ENCODE measurements around the gene ADIPOR2. TPM values are rescaled to one million over a fixed set of nuclear protein-coding genes. Genes with fewer than 3 reads are reported as not detected.

The ADIPOR2 gene
- total RNA-seq, 1 experiment from 2014 or later: 45.3 TPM

DNA sequence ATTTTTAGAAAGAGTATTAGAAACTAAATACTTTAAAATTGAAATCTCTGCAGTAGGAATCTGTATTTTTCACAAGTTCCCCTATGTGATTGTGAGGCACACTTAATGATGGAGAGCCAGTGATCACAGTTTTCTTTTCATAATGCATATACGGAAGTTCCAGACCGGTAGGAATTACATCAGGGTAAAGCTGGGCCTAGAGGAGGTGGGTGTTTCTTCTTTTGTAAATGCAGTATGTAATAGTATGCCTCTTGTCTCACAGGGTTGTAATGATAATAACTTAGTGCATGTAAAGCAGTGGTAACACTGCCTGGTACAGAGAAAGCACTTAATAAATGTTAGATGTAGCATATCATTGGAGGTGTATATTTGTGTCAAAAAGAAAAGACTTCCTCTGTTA is 72.3 kb downstream of the ADIPOR2 start:
- Histone ChIP-seq H2BK120ac (ENCODE audit: low read depth, low read length, poor library complexity, severe bottlenecking) (no peak overlapping the region), H2BK12ac (ENCODE audit: insufficient read length, low read depth, low read length) (no peak overlapping the region), H4K8ac (replicated peaks; ENCODE audit: insufficient read length, low read depth, low read length) (no peak overlapping the region), H3K9me3 (ENCODE audit: control insufficient read depth, low read depth, low read length) (no peaks in the 10 kb centered on the region), H2BK5ac (ENCODE audit: insufficient read length, low read length) (no peak overlapping the region), H3K23ac (ENCODE audit: insufficient read length, low read depth, low read length) (no peak overlapping the region), H4K20me1 (ENCODE audit: control insufficient read depth, insufficient read depth, insufficient read length) (no peaks in the 10 kb centered on the region), H3K18ac (ENCODE audit: insufficient read length, low read depth, low read length) (no peak overlapping the region), H3K14ac (ENCODE audit: insufficient read depth, low read length) (no peak overlapping the region), H4K5ac (ENCODE audit: insufficient read length, low read depth, low read length) (no peak overlapping the region), H3K9ac (ENCODE audit: extremely low read depth, insufficient read length, low read length) (no peak overlapping the region), H3K79me1 (ENCODE audit: insufficient read depth, low read depth, low read length, poor library complexity, severe bottlenecking) (no peaks in the 10 kb centered on the region), H4K91ac (ENCODE audit: insufficient read length, low read depth, low read length) (no peak overlapping the region), H2AFZ (ENCODE audit: low read length) (no peak overlapping the region), H3K27me3 (ENCODE audit: insufficient read depth, low read length) (no peaks in the 10 kb centered on the region), H2BK20ac (ENCODE audit: low read depth, low read length, poor library complexity, severe bottlenecking) (no peak overlapping the region), H3K4ac (ENCODE audit: low read depth, low read length) (no peak overlapping the region), H3K79me2 (ENCODE audit: insufficient read depth, low read length) (peaks cover 2% of the 10 kb centered on the region; the same call in 1 of the 2 replicates), H3K4me1 (ENCODE audit: insufficient read depth, low read length) (no peaks in the 10 kb centered on the region), H3K23me2 (ENCODE audit: insufficient read length, low read depth, low read length, poor library complexity, severe bottlenecking) (no peaks in the 10 kb centered on the region), H3K4me2 (ENCODE audit: insufficient read depth, insufficient read length, low read length) (no peak overlapping the region), H3T11ph (ENCODE audit: low read length) (no peak overlapping the region), H3K56ac (ENCODE audit: insufficient read length, low read depth, low read length) (no peak overlapping the region), H2AK5ac (ENCODE audit: insufficient read length, low read length) (no peak overlapping the region), H2BK15ac (ENCODE audit: low read depth, low read length) (no peak overlapping the region), H3K27ac (ENCODE audit: insufficient read length, low read depth, low read length) (no peak overlapping the region)
- Mint-ChIP-seq H3K36me3 (ENCODE audit: insufficient read depth in 1 of 3, low read depth in 3 of 3) (peaks cover 0 to 6% (median 5%) of the 10 kb centered on the region in 3 experiments; a peak in 2 of 7 replicates), H3K4me1 (peaks cover 15 to 22% of the 10 kb centered on the region in 2 experiments), H3K27ac (peak overlapping the region in 1 of 3 experiments; percentile 36; a peak in 1 of 7 replicates), H3K27me3 (ENCODE audit: low read depth) (no peaks in the 10 kb centered on the region), H3K4me3 (no peak overlapping the region), H3K9me3 (no peaks in the 10 kb centered on the region)
- TF ChIP-seq, protein P1, sequence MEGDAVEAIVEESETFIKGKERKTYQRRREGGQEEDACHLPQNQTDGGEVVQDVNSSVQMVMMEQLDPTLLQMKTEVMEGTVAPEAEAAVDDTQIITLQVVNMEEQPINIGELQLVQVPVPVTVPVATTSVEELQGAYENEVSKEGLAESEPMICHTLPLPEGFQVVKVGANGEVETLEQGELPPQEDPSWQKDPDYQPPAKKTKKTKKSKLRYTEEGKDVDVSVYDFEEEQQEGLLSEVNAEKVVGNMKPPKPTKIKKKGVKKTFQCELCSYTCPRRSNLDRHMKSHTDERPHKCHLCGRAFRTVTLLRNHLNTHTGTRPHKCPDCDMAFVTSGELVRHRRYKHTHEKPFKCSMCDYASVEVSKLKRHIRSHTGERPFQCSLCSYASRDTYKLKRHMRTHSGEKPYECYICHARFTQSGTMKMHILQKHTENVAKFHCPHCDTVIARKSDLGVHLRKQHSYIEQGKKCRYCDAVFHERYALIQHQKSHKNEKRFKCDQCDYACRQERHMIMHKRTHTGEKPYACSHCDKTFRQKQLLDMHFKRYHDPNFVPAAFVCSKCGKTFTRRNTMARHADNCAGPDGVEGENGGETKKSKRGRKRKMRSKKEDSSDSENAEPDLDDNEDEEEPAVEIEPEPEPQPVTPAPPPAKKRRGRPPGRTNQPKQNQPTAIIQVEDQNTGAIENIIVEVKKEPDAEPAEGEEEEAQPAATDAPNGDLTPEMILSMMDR (conservative IDR thresholded peaks at IDR 0.05): no peak
- no peak for DNase-seq
- no CpG with 5 or more reads among the region's 2 CpGs for WGBS (ENCODE audit: extremely low coverage, insufficient read length, low lambda C conversion rate)
